H1 (cell line): Measurements from ENCODE around the gene POLN. TPM values are rescaled to one million over a fixed set of nuclear protein-coding genes. Genes with fewer than 3 reads are reported as not detected.

ENCODE experiments used
- GTF2F1 ChIP-seq: IDR thresholded peaks from 2 replicates; pipeline ENCODE4 v1.6.1; 2012; ENCODE audit warnings: low read depth, low read length, improper control_type of control experiment, borderline replicate concordance
- MAX ChIP-seq: IDR thresholded peaks from 2 replicates; pipeline ENCODE4 v1.6.1; 2012; ENCODE audit warnings: inconsistent platforms
- POU5F1 ChIP-seq: IDR thresholded peaks from 2 replicates; pipeline ENCODE4 v1.6.1; 2011; ENCODE audit warnings: low read depth, mild to moderate bottlenecking, low read length, moderate library complexity
- SP2 ChIP-seq: IDR thresholded peaks from 2 replicates; pipeline ENCODE4 v1.6.1; 2012; ENCODE audit warnings: mild to moderate bottlenecking, low read length, inconsistent platforms
- SUZ12 ChIP-seq: fragments of 200-600 bp; sonication (generic); IDR thresholded peaks from 2 replicates; pipeline ENCODE4 v1.6.1; 2012; ENCODE audit warnings: mild to moderate bottlenecking, inconsistent platforms, low read length, moderate library complexity, mixed read lengths
- TAF7 ChIP-seq: optimal IDR thresholded peaks from 2 replicates; pipeline ENCODE3; 2011; ENCODE audit warnings: low read depth, mild to moderate bottlenecking, inconsistent platforms, low read length, moderate library complexity, borderline replicate concordance
- polyA plus RNA-seq, 7 experiments: library from polyadenylated mRNA; depleted of rRNA in 3 of 7; stranded (reverse) in 5 of 7; unstranded in 2 of 7; fragments of >200 nt in 5 of 7; fragments of 200-250 nt in 2 of 7; gene quantifications; 1 replicate in 5 of 7; 2 replicates in 1 of 7; 4 replicates in 1 of 7; pipeline versions ENCODE4 v1.2.1 to v1.2.3, GENCODE V29; 2011 to 2013; ENCODE audit warnings: missing spikeins in 2 of 7, mixed read lengths in 2 of 7
- total RNA-seq: library from RNA; stranded (reverse); fragmentation: NEBNext Ultra II Directional; extraction: Animal tissue kit (Norgen Biotek cat#: 25700); gene quantifications from 2 replicates; pipeline ENCODE4 v1.2.1, GENCODE V29; 2021
- TF ChIP-seq, protein P1 (sequence below): IDR thresholded peaks from 2 replicates; pipeline ENCODE4 v1.6.1; 2011; ENCODE audit warnings: low read length, improper control_type of control experiment

The POLN gene
- total and polyA plus RNA-seq, 2 of the 8 experiments (the other 6 are each of a cell fraction or from before 2014, with no cell fraction given): 0.98 to 1.5 TPM

DNA sequence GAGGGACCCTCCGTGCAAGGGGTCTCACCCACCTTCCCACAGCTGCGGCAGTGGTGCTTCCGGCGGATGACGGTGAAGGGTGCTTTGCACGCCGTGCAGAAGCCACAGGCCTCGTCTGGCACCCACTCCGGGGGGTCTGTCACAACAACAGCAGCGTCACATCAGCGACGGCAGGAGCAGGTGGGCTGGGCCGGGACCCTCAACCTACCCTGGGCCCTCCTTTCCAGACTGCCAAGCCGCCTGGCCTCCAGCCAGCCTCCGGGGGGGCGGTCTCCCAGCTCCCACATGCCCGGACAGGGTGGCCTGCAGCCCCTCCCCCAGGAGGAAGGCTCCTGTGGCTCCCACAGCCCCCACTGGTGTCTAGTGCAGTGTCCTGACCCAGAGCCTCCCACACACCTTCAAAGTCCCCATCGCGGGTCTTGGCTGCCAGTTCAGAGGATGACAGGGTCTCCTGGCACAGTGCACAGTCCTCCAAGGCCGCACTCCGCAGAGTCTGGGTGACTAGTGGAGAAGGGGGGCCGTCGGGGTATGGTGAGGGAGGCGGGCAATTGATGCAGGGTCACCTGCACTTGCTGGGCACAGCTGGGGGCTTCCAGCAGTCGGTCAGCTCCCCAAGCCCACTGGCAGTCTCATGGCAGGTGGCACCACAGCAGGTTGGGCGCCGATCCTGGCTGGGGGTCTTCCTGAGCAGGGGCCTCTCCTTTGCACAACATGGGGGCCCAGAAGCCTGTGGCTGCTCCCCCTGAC lies 29.5 kb upstream of the POLN start (continued):
- no peak for TF ChIP-seq POU5F1
- TF ChIP-seq TAF7: no peak
- TF ChIP-seq SUZ12: no peak
- TF ChIP-seq MAX: no peak
- no peak for TF ChIP-seq SP2
- TF ChIP-seq, protein P1, sequence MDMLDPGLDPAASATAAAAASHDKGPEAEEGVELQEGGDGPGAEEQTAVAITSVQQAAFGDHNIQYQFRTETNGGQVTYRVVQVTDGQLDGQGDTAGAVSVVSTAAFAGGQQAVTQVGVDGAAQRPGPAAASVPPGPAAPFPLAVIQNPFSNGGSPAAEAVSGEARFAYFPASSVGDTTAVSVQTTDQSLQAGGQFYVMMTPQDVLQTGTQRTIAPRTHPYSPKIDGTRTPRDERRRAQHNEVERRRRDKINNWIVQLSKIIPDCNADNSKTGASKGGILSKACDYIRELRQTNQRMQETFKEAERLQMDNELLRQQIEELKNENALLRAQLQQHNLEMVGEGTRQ: no peak
- TF ChIP-seq GTF2F1: no peak
